Ishikawa (cell line): ENCODE results near the gene CUL9.

Source experiments
- CEBPB ChIP-seq: IDR thresholded peaks from 2 replicates; pipeline ENCODE4 v1.6.1; 2012
- EGR1 ChIP-seq: IDR thresholded peaks from 2 replicates; pipeline ENCODE4 v1.6.1; 2012
- EP300 ChIP-seq: IDR thresholded peaks from 2 replicates; pipeline ENCODE4 v1.6.1; 2012; ENCODE audit warnings: borderline replicate concordance

GRCh38 chr6:43144879-43145278, 37.1 kb upstream of the CUL9 start:
- TF ChIP-seq EGR1 (no peak), EP300 (no peak), CEBPB (no peak)
